ENCODE results near the gene TM9SF1. TPM values are rescaled to one million over a fixed set of nuclear protein-coding genes. Genes with fewer than 3 reads are reported as not detected.

The TM9SF1 gene
- total and polyA plus RNA-seq, 2 donors (not counting 1 experiment from before 2014, with no cell fraction given) = 7.6 to 24.5 TPM

DNA sequence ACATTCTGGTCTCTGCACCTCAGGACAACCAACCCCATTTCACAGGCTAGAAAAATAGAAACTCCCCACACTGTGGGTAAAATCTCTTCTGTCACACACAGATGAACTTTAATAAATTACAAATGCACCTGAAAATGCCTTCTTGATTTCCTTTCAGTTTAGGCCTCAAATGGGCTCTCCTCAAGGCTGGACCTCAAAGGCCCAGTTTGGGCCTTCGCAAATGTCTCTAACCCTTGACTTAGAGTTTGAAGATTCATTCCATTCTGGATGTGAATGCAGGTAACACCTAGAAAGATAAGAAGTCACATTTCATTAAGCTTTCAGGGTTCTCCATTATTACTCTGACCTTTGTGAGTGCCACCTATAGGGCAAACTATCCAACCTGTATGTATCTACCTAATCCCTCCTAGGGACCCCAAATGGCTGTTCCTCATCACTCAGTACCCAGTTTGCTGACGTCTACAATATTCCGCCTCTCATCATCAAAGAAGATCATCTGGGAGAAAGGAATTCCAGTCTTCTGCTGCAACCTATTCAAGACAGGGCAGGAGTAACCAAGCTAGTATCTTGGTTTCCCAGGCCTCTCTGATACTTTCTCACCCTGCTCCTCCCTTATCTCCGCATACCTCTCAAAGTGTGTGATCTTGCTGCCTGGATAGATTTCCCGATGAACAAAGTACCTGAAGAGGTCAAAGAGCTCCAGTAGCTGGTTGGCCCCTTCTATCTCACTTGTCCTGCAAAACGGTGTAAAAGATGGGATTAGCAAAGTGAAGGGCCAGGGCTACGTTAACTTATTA is 18.8 kb upstream of the TM9SF1 start:
- peaks cover 32 to 33% of the 10 kb centered on the region in 2 donors for H3K4me1 ChIP-seq (ENCODE audit: control insufficient read depth in 2 of 2, insufficient read depth in 2 of 2, low read length in 2 of 2)
- intact Hi-C loops (cut with micrococcal nuclease) = loop anchor here (1.0 to 10.0 kb wide), 10 partner anchors 18 to 659 kb away; partner anchors contain the start of genes DCAF11, DHRS1, EMC9 and GMPR2
- peak overlapping the region; percentile 98 for H3K27ac Mint-ChIP-seq
- no peaks in the 10 kb centered on the region for H3K9me3 Mint-ChIP-seq (ENCODE audit: insufficient read depth)
- H3K27me3 Mint-ChIP-seq = no peaks in the 10 kb centered on the region
- peaks cover 4 to 34% of the 10 kb centered on the region in 2 experiments for H3K36me3 ChIP-seq (replicated peaks in 1 of 2; ENCODE audit: control extremely low read depth in 1 of 2, control insufficient read depth in 1 of 2, extremely low read depth in 1 of 2, insufficient read depth in 2 of 2, low read length in 1 of 2)
- H3K4me3 ChIP-seq (ENCODE audit: control extremely low read depth in 1 of 5, extremely low read depth in 1 of 5, insufficient read depth in 1 of 5, low read depth in 2 of 5, low read length in 4 of 5) = peak overlapping the region in 2 of 5 experiments; percentile 84 to 89
- peaks cover 2% of the 10 kb centered on the region for H4K20me1 ChIP-seq (ENCODE audit: control insufficient read depth, insufficient read depth, low read length, poor library complexity, severe bottlenecking)
- WGBS (ENCODE audit: insufficient coverage) = 100% methylated on average over 5 of the region's 7 CpGs
- TF ChIP-seq, protein P1, sequence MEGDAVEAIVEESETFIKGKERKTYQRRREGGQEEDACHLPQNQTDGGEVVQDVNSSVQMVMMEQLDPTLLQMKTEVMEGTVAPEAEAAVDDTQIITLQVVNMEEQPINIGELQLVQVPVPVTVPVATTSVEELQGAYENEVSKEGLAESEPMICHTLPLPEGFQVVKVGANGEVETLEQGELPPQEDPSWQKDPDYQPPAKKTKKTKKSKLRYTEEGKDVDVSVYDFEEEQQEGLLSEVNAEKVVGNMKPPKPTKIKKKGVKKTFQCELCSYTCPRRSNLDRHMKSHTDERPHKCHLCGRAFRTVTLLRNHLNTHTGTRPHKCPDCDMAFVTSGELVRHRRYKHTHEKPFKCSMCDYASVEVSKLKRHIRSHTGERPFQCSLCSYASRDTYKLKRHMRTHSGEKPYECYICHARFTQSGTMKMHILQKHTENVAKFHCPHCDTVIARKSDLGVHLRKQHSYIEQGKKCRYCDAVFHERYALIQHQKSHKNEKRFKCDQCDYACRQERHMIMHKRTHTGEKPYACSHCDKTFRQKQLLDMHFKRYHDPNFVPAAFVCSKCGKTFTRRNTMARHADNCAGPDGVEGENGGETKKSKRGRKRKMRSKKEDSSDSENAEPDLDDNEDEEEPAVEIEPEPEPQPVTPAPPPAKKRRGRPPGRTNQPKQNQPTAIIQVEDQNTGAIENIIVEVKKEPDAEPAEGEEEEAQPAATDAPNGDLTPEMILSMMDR (IDR thresholded peaks at IDR 0.05) = no peak
- no peak for TF ChIP-seq EZH2 (IDR thresholded peaks at IDR 0.05; ENCODE audit: borderline replicate concordance, insufficient read depth, low read depth, low read length, poor library complexity, severe bottlenecking)
- CTCF ChIA-PET = interaction anchor here (0.7 to 4.2 kb wide), 21 partner anchors 10 to 223 kb away, joined by 3 to 24 read pairs (median 4); partner anchors contain the start of genes CBLN3, CIDEB, DHRS1 and IPO4
- no peaks in the 10 kb centered on the region for H3K27me3 ChIP-seq (replicated peaks in 1 of 4; ENCODE audit: control extremely low read depth in 1 of 4, control insufficient read depth in 3 of 4, insufficient read depth in 4 of 4, low read length in 3 of 4)
- ATAC-seq (ENCODE audit: low read depth) (no peak), DNase-seq (no peak)
- peak overlapping the region; percentile 93 to 98 for H3K27ac ChIP-seq (ENCODE audit: low read length in 2 of 2)
- H3K9ac ChIP-seq (ENCODE audit: low read length) = peak overlapping the region; percentile 96
- peak overlapping the region; percentile 93 for H3K4me3 Mint-ChIP-seq
- peaks cover 67% of the 10 kb centered on the region for H3K79me2 ChIP-seq (ENCODE audit: control insufficient read depth, insufficient read depth, low read length)
- peak overlapping the region; percentile 77 for H2AFZ ChIP-seq (ENCODE audit: insufficient read depth, low read depth, low read length, poor library complexity, severe bottlenecking)
- H3K9me3 ChIP-seq (ENCODE audit: control extremely low read depth in 1 of 3, control insufficient read depth in 2 of 3, insufficient read depth in 1 of 3, low read length in 2 of 3) = no peaks in the 10 kb centered on the region
- peak overlapping the region; percentile 73 for H3K4me2 ChIP-seq (replicated peaks; ENCODE audit: low read depth, low read length, poor library complexity, severe bottlenecking)
- peaks cover 43% of the 10 kb centered on the region for H3K4me1 Mint-ChIP-seq
- POLR2A ChIA-PET = interaction anchor here (0.5 to 5.3 kb wide), 19 partner anchors 19 to 217 kb away, joined by 3 to 64 read pairs (median 4); partner anchors contain the start of genes CBLN3, DCAF11, EMC9 and GMPR2
